CD4-positive, alpha-beta T cell (primary cell): Measurements from ENCODE around the gene KRTDAP. TPM values are rescaled to one million over a fixed set of nuclear protein-coding genes. Genes with fewer than 3 reads are reported as not detected.
"Not testable (repeated sequence)": the region's sequence is repeated elsewhere in the genome, so short reads cannot be mapped to it uniquely, and the experiment has no call there.

Source experiments
- ATAC-seq: fragments of 200-7000 bp; cut with Tn5 transposase; one replicate; pipeline ENCODE4 v1.10.0; 2022; ENCODE audit warnings: mild to moderate bottlenecking; ENCODE audit not compliant: poor library complexity
- CTCF ChIA-PET: fragments of 350-600 bp; sonication (Branson Sonifier 250); formaldehyde crosslinking; loops from one replicate; lab custom pipeline; 2021; ENCODE audit warnings: antibody characterized with exemption, inconsistent platforms; lab: Charles Lee
- POLR2A ChIA-PET: fragments of 350-600 bp; sonication (Branson Sonifier 250); formaldehyde crosslinking; loops from one replicate; lab custom pipeline; 2021; ENCODE audit warnings: antibody characterized with exemption, inconsistent platforms; lab: Charles Lee
- DNase-seq, 14 experiments: peaks; one replicate each; pipeline ENCODE4 v3.0.0-alpha.2; 2013 to 2020; ENCODE audit warnings: mixed read lengths in 2 of 14
- H3K27ac ChIP-seq, 2 donors: one replicate each; pipeline versions ENCODE4 v1.5.1 to v1.7.0; 2013; ENCODE audit warnings: low read length in 2 of 2, low read depth in 1 of 2, mild to moderate bottlenecking in 1 of 2
- H3K27me3 ChIP-seq, 2 experiments: 1 replicate in 1 of 2; 2 replicates in 1 of 2; pipeline versions ENCODE4 v1.6.1 to v1.7.0; 2013; ENCODE audit warnings: low read length in 2 of 2, control low read depth in 1 of 2, mild to moderate bottlenecking in 1 of 2, moderate library complexity in 1 of 2; ENCODE audit not compliant: insufficient read depth in 2 of 2, control insufficient read depth in 1 of 2
- H3K36me3 ChIP-seq: one replicate; pipeline ENCODE4 v1.6.1; 2013; ENCODE audit warnings: low read length, control low read depth; ENCODE audit not compliant: insufficient read depth
- H3K4me1 ChIP-seq: one replicate; pipeline ENCODE4 v1.6.1; 2013; ENCODE audit warnings: low read length, control low read depth; ENCODE audit not compliant: insufficient read depth
- H3K4me3 ChIP-seq: one replicate; pipeline ENCODE4 v1.5.1; 2013; ENCODE audit warnings: mild to moderate bottlenecking, low read length, moderate library complexity
- H3K9me3 ChIP-seq, 2 experiments: 1 replicate in 1 of 2; 2 replicates in 1 of 2; pipeline versions ENCODE4 v1.6.1 to v1.7.0; 2013; ENCODE audit warnings: low read length in 2 of 2, mild to moderate bottlenecking in 2 of 2, control low read depth in 1 of 2, moderate library complexity in 1 of 2; ENCODE audit not compliant: control insufficient read depth in 1 of 2, insufficient read depth in 1 of 2
- H3K27ac Mint-ChIP-seq: one replicate; pipeline ENCODE4 v1.8.0; 2020; ENCODE audit warnings: mixed read lengths
- H3K27me3 Mint-ChIP-seq: one replicate; pipeline ENCODE4 v1.8.0; 2021; ENCODE audit warnings: mixed read lengths
- H3K36me3 Mint-ChIP-seq: one replicate; pipeline ENCODE4 v1.8.0; 2021; ENCODE audit warnings: low read depth, mixed read lengths
- H3K4me1 Mint-ChIP-seq: one replicate; pipeline ENCODE4 v1.8.0; 2021; ENCODE audit warnings: low read depth, mixed read lengths
- H3K4me3 Mint-ChIP-seq: one replicate; pipeline ENCODE4 v1.8.0; 2020; ENCODE audit warnings: mild to moderate bottlenecking, mixed read lengths
- H3K9me3 Mint-ChIP-seq: one replicate; pipeline ENCODE4 v1.8.0; 2020; ENCODE audit warnings: mixed read lengths
- intact Hi-C, 2 experiments: fragments of 100-400 bp; cut with DNase I in 1 of 2; cut with micrococcal nuclease in 1 of 2; formaldehyde crosslinking; loops; one replicate each; pipeline versions ENCODE4 v1.15.1 to v1.9.0; 2023 to 2025; cut with DNase I, micrococcal nuclease
- total RNA-seq, 174 experiments: library from RNA in 2 of 174; stranded (reverse) in 2 of 174; gene quantifications; one replicate each; pipeline ENCODE4 v1.2.3 and lab custom pipeline; 2021 to 2026
- TF ChIP-seq, protein P1 (sequence below): fragments of 200-600 bp; IDR thresholded peaks from one replicate; pipeline ENCODE4 v1.8.0; 2022; ENCODE audit warnings: antibody characterized with exemption, mild to moderate bottlenecking

Gene KRTDAP
- total RNA-seq, 2 experiments from 2014 or later = not detected

DNA sequence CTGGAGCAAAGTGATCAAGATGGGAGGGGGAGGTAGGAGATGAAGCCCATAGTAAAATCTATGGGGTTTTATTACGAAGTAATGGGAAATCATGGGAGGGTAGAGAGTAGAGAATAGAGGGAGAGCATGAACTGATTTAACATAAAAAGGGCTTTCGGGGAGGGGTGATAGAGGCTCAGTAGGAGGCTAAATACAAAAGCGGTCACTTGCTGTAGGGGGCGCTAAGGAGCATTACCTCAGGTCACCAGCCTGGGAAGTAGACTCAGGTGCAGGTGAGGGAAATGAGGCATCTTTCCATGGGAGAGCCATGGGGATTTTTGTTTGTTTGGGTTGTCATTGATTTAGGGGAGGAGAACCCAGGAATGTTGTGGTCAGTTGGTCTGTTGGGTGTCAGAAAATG lies 14.1 kb downstream of the KRTDAP start:
- no peaks in the 10 kb centered on the region for H3K4me1 Mint-ChIP-seq
- Histone ChIP-seq H3K36me3 (no peaks in the 10 kb centered on the region), H3K27ac (no peak overlapping the region), H3K4me3 (no peak overlapping the region), H3K9me3 (no peaks in the 10 kb centered on the region), H3K4me1 (no peaks in the 10 kb centered on the region), H3K27me3 (no peaks in the 10 kb centered on the region)
- no peak overlapping the region for H3K27ac Mint-ChIP-seq
- H3K36me3 Mint-ChIP-seq = no peaks in the 10 kb centered on the region
- ChIA-PET CTCF (no interaction called here), POLR2A (no interaction called here)
- ATAC-seq (no peak), DNase-seq (peak in 1 of 14 experiments; percentile 8)
- intact Hi-C loops = no loop called here
- no peaks in the 10 kb centered on the region for H3K9me3 Mint-ChIP-seq
- no peak overlapping the region for H3K4me3 Mint-ChIP-seq
- H3K27me3 Mint-ChIP-seq = no peaks in the 10 kb centered on the region
- TF ChIP-seq, protein P1, sequence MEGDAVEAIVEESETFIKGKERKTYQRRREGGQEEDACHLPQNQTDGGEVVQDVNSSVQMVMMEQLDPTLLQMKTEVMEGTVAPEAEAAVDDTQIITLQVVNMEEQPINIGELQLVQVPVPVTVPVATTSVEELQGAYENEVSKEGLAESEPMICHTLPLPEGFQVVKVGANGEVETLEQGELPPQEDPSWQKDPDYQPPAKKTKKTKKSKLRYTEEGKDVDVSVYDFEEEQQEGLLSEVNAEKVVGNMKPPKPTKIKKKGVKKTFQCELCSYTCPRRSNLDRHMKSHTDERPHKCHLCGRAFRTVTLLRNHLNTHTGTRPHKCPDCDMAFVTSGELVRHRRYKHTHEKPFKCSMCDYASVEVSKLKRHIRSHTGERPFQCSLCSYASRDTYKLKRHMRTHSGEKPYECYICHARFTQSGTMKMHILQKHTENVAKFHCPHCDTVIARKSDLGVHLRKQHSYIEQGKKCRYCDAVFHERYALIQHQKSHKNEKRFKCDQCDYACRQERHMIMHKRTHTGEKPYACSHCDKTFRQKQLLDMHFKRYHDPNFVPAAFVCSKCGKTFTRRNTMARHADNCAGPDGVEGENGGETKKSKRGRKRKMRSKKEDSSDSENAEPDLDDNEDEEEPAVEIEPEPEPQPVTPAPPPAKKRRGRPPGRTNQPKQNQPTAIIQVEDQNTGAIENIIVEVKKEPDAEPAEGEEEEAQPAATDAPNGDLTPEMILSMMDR = no peak

DNA sequence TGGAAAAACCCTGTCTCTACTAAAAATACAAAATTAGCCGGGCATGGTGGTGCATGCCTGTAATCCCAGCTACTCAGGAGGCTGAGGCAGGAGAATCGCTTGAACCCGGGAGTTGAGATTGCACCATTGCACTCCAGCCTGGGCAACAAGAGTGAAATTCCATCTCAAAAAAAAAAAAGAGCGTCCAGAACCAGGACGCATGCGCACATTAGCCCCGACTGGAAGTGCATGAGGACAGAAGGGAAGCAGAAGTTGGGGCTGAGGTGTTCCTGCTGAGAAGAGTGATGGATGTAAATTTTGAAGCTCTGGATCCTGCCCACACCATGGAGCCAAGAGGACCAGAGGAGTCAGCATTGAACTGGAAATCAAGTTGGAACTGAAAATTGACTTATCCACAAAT lies 15.7 kb downstream of the KRTDAP start:
- H3K27me3 Mint-ChIP-seq, H3K27ac ChIP-seq, H3K4me1 Mint-ChIP-seq, H3K4me3 Mint-ChIP-seq, H3K36me3 ChIP-seq, H3K4me3 ChIP-seq, H3K27ac Mint-ChIP-seq, H3K9me3 Mint-ChIP-seq, DNase-seq, H3K4me1 ChIP-seq, intact Hi-C loops, ATAC-seq, H3K27me3 ChIP-seq, CTCF ChIA-PET, H3K36me3 Mint-ChIP-seq, H3K9me3 ChIP-seq, POLR2A ChIA-PET: not testable (repeated sequence)

DNA sequence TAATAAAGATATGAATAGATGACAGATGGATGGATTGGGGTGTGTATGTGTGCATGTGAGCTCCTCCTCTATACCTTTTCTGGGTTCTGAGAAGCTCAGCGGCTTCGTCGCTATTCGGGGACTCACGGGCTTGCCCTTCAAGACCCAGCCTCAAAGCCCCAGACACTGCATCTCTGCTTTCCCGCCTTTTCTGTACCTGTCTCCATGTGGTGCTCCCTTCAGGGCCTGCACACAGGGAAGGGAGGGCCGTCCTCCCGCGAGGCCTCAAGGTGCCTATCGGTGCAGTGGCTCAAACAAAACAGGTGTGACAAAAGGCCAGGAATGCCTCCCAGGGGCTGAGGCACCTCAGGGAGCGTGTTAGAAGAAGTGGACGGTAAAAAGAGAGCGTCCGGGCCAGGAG lies 16.2 kb downstream of the KRTDAP start:
- Mint-ChIP-seq H3K4me1 (no peaks in the 10 kb centered on the region), H3K36me3 (no peaks in the 10 kb centered on the region), H3K27me3 (no peaks in the 10 kb centered on the region), H3K4me3 (no peak overlapping the region), H3K27ac (no peak overlapping the region), H3K9me3 (no peaks in the 10 kb centered on the region)
- Histone ChIP-seq H3K4me1 (no peaks in the 10 kb centered on the region), H3K36me3 (no peaks in the 10 kb centered on the region), H3K27me3 (no peaks in the 10 kb centered on the region), H3K4me3 (no peak overlapping the region), H3K27ac (no peak overlapping the region), H3K9me3 (no peaks in the 10 kb centered on the region)
- TF ChIP-seq, protein P1 = no peak
- intact Hi-C loops = no loop called here
- ATAC-seq (no peak), DNase-seq (no peak)
- ChIA-PET POLR2A (no interaction called here), CTCF (interaction anchor here (0.6 to 0.9 kb wide), 2 partner anchors 11 to 21 kb away, joined by 3 read pairs; no protein-coding TSS in a partner anchor)

DNA sequence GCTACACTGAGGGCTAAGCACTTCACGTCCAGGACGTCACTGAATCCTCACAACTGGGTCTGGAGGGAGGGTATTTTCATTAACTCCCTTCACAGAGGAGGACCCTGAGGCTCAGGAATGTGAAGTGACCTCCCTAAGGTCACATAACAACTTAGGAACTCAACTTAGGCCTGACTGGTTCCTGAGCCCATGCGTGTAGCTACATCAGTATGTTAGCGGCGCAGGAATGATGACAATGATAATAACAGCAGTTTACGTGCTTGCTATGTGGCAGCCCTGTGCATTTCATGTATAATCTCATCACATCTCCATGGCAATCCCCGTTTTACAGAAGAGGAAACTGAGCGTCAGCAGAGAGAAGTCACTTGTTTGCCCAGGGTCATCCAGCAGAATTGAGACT lies 18.3 kb downstream of the KRTDAP start:
- H3K36me3 ChIP-seq = no peaks in the 10 kb centered on the region
- H3K27ac Mint-ChIP-seq = no peak overlapping the region
- no peaks in the 10 kb centered on the region for H3K27me3 ChIP-seq
- ChIA-PET POLR2A (no interaction called here), CTCF (no interaction called here)
- no peaks in the 10 kb centered on the region for H3K9me3 Mint-ChIP-seq
- H3K4me1 ChIP-seq = peaks cover 5% of the 10 kb centered on the region
- no peaks in the 10 kb centered on the region for H3K9me3 ChIP-seq
- H3K36me3 Mint-ChIP-seq = no peaks in the 10 kb centered on the region
- TF ChIP-seq, protein P1 = no peak
- intact Hi-C loops = no loop called here
- ATAC-seq (no peak), DNase-seq (no peak)
- no peak overlapping the region for H3K27ac ChIP-seq
- H3K4me3 ChIP-seq = no peak overlapping the region
- no peak overlapping the region for H3K4me3 Mint-ChIP-seq
- H3K4me1 Mint-ChIP-seq = no peaks in the 10 kb centered on the region
- H3K27me3 Mint-ChIP-seq = no peaks in the 10 kb centered on the region

DNA sequence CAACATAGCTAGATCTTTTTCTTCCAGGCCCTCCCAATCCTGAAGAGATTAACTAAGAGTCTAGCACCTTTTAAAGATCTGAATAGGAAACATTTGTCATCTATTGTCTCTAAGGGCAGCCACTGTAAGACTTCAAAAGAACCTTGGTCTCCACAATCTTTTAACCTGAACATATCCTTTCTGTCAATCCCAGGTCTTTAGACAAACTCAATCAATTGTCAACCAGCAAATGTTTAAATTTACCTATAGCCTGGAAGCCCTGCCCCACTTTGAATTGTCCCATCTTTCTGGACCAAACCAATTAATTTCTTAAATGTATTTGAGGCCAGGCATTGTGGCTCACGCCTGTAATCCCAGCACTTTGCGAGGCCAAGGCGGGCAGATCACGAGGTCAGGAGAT lies 19.2 kb downstream of the KRTDAP start:
- DNase-seq, H3K27ac ChIP-seq, ATAC-seq, H3K4me3 ChIP-seq, H3K27ac Mint-ChIP-seq, H3K4me3 Mint-ChIP-seq, H3K27me3 ChIP-seq, intact Hi-C loops, H3K9me3 Mint-ChIP-seq, POLR2A ChIA-PET, H3K4me1 Mint-ChIP-seq, H3K9me3 ChIP-seq, H3K36me3 Mint-ChIP-seq, H3K4me1 ChIP-seq, H3K36me3 ChIP-seq, H3K27me3 Mint-ChIP-seq: not testable (repeated sequence)
- CTCF ChIA-PET = interaction anchor here (2.2 kb wide), 1 partner anchor 24 kb away, joined by 7 read pairs; no protein-coding TSS in a partner anchor
